NCI-H524 (cell line): ENCODE measurements around the gene VILL.
A peak's percentile ranks its signal among the peaks of the same experiment; 100 is the strongest.
"Not testable (repeated sequence)": the region's sequence is repeated elsewhere in the genome, so short reads cannot be mapped to it uniquely, and the experiment has no call there.

Experiments used
- DNase-seq, 2 experiments: peaks; one replicate each; lab custom pipeline; 2025; lab: John Stamatoyannopoulos, UW

VILL gene

DNA sequence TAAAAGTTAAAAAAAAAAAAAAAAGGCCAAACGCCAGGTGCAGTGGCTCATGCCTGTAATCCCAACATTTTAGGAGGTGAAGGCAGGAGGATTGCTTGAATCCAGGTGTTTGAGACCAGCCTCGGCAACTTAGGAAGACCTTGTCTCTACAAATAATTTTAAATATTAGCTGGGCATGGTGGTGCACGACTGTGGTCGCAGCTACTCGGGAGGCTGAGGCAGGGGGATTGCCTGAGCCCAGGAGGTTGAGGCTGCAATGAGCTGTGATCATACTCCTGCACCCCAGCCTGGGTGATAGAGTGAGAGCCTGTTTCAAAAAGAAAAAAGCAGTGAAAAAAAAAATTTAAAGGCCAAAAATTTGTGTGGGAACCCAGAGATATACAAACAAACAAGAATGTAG is 45.7 kb downstream of the VILL start:
- DNase-seq, result no peak

DNA sequence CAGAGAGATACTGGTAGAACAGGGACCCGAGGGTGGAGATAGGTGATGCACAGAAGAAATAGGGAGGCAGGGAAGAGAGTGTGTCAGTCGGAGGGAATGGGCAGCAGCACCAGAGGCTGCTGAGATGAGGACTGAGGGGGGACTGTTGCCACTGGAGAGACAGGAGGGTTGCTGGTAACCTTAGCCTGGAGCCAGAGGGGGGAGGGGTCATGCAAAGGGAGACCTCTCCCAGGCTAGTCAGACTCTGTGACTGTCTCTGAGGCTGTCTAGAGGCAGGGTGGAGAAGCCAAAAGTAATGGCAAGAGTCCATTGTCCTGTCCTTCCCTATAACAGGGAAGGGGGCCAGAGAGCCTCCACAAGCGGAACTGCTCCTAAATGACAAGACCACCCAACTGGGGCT is 46.3 kb downstream of the VILL start:
- DNase-seq, result no peak

- no peak for DNase-seq
Measured at GRCh38 chr3:38038447-38038911, 47.9 kb downstream of the VILL start.

- DNase-seq, result peak; percentile 33 to 55
Measured at GRCh38 chr3:38039101-38039898, 48.7 kb downstream of the VILL start, which contains the start of gene DLEC1. DLEC1 (plus strand) TSS chr3:38039208; CDS start chr3:38039226, 18 bp downstream.

DNA sequence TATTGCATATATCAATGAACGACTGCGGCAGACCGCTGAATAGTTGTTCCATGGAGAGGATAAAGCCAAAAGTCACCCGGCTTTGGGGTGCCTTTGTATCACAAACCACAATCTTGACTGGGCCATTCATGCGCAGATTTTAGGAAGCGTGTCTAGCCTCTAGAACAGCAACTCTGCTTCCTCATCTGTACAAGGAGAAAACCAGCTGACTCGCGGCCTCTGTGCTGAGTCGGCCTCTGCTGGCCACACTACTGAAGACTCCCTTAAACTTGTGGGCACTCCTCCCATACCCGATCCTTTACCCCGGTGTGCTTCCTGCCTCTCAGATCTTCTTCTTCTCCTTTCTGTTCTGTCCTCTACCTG is 49.3 kb downstream of the VILL start:
- DNase-seq, result peak in 1 of 2 experiments; percentile 3

DNA sequence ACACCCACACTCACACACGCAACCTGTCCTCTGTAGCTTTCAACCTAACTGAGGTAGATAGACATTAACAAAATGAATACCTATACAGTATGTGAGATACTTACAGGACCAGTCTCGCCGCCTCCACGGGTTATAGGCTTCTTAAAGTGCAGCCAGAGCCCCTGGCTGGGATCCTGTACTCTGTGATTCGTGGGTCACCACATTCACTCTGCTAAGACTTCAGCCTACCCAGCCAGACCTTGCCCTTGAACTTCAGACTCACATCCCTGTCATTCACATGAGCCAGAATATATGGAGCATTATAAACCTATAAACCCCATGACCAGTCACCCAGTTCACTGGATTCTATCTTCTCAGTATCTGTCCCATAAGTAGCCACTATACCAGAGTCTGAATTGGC is 49.8 kb downstream of the VILL start:
- no peak for DNase-seq

DNA sequence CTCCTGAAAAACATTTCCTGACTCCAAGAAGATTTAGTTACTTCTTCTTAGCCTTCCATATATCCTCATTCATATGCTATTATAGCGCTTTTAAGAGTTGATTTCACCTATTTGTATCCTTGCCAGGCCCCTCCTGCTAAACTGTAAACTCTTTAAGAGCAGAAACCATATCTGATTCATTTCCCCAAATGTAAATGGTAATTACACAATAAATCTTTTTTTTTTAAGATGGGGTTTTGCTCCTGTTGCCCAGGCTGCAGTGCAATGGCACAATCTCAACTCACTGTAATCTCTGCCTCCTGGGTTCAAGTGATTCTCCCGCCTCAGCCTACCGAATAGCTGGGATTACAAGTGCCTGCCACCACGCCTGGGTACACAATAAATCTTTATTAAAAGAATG is 52.9 kb downstream of the VILL start:
- no peak for DNase-seq

- DNase-seq, result no peak
Measured at GRCh38 chr3:38046027-38046426, 55.4 kb downstream of the VILL start.

GRCh38 chr3:38046821-38047220 is 56.2 kb downstream of the VILL start:
- DNase-seq, result no peak

GRCh38 chr3:38047896-38048295 is 57.3 kb downstream of the VILL start:
- no peak for DNase-seq

DNA sequence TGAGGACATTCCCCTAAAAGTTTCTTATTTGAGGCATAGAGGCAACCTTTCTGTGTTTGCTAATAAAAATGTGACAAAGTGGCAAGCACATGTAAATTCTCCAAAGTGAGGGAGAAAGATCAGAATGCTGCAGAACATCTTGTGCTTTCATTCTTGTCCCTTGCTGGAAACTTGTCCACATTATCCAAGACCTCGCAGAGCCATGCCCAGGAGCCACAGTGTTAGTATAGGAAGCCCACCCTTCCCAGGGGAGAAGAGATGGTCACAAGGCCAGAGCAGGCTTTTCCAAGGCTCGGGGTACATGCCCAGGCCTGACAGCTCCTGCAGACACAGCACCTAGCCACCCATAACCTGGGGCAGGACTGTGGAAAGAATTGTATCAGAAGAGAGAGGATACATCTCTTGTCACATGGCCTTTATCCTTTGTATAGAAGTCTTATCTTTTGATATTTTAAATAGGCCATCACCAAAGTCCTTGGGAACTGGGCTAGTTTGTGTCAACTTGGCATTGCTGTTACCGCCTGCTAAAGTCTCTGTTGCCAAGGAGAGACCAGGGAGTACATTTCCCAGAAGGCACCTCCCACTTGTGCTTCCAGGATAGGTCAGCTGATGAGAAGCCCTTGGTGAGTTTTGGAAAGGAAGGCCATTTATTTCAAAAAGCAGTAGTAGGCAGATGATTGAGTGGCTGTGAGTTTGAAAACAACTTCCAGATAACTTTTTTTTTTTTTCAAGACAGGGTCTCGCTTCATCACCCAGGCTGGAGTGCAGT is 59.0 kb downstream of the VILL start:
- no peak for DNase-seq

GRCh38 chr3:38051131-38051530 is 60.5 kb downstream of the VILL start:
- DNase-seq, result no peak

- not testable (repeated sequence) for DNase-seq
Measured at GRCh38 chr3:38053286-38053685, 62.7 kb downstream of the VILL start.

GRCh38 chr3:38053813-38054498 is 63.4 kb downstream of the VILL start:
- peak; percentile 54 to 81 for DNase-seq

DNA sequence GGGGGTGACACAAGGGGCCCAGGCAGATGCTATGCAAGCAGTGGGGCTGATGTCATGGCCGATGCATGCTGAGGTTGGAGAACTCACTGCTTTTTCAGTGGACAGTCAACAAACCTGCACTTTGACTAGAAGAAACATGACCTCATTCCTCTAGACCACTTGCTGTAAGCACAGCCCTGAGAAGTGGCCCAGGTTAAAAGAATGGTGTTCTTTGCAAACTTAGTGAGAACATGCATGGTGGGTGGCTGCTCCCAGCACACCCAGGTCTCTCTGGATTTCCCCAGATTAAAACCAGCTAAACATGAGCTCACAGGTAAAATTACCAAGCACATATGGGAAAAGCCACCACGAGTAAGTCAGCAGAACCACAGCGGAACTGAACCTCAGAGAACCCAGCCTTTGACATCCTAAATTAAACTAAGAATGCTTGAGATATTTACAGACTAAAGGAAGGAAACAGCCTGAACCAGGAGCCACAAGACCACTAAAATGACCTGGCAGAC is 64.0 kb downstream of the VILL start:
- DNase-seq, result no peak
